GM21723 (cell line): ENCODE measurements around the gene CCDC112.
"Not testable (repeated sequence)": the region's sequence is repeated elsewhere in the genome, so short reads cannot be mapped to it uniquely, and the experiment has no call there.

Experiments
- ATAC-seq: cut with Tn5 transposase; IDR thresholded peaks from one replicate; pipeline ENCODE4 v1.9.1; 2021; ENCODE audit warnings: mild to moderate bottlenecking, moderate library complexity; ENCODE audit not compliant: unreplicated experiment

Gene CCDC112

GRCh38 chr5:115262321-115263077 is 34.0 kb downstream of the CCDC112 start, which contains the start of gene PGGT1B:
PGGT1B (minus strand) TSS chr5:115262877; CDS start chr5:115262851, 26 bp downstream.
- ATAC-seq, result peak; percentile 93

- peak; percentile 48 for ATAC-seq
Measured at GRCh38 chr5:115262011-115262320, 34.5 kb downstream of the CCDC112 start.

- no peak for ATAC-seq
Measured at GRCh38 chr5:115260248-115260647, 36.2 kb downstream of the CCDC112 start.

- ATAC-seq, result no peak
Measured at GRCh38 chr5:115257981-115258380, 38.5 kb downstream of the CCDC112 start.

GRCh38 chr5:115249379-115249778 is 47.1 kb downstream of the CCDC112 start:
- ATAC-seq, result not testable (repeated sequence)

GRCh38 chr5:115246361-115246991 is 50.0 kb downstream of the CCDC112 start:
- ATAC-seq, result peak; percentile 76

GRCh38 chr5:115243412-115243811 is 53.0 kb downstream of the CCDC112 start:
- ATAC-seq, result peak; percentile 62

- ATAC-seq, result no peak
Measured at GRCh38 chr5:115241881-115242642, 54.4 kb downstream of the CCDC112 start.

- ATAC-seq, result no peak
Measured at GRCh38 chr5:115237066-115237465, 59.4 kb downstream of the CCDC112 start.

GRCh38 chr5:115236599-115236998 is 59.9 kb downstream of the CCDC112 start:
- no peak for ATAC-seq

GRCh38 chr5:115231598-115231997 is 64.9 kb downstream of the CCDC112 start:
- no peak for ATAC-seq

GRCh38 chr5:115229606-115230005 is 66.8 kb downstream of the CCDC112 start:
- no peak for ATAC-seq

- ATAC-seq, result no peak
Measured at GRCh38 chr5:115227281-115227680, 69.2 kb downstream of the CCDC112 start.
